HG02642 (cell line): ENCODE results near the gene DLG1.
"Not testable (repeated sequence)": the region's sequence is repeated elsewhere in the genome, so short reads cannot be mapped to it uniquely, and the experiment has no call there.

Source experiments
- ATAC-seq: cut with Tn5 transposase; IDR thresholded peaks from one replicate; pipeline ENCODE4 v1.9.1; 2021; ENCODE audit warnings: mild to moderate bottlenecking; ENCODE audit not compliant: unreplicated experiment, poor library complexity

DLG1 gene

GRCh38 chr3:197040658-197041057 is 257.8 kb downstream of the DLG1 start:
- no peak for ATAC-seq

- no peak for ATAC-seq
Observed at GRCh38 chr3:197038679-197039462, 259.5 kb downstream of the DLG1 start.

GRCh38 chr3:197035577-197035976 is 262.8 kb downstream of the DLG1 start:
- ATAC-seq, result no peak

- not testable (repeated sequence) for ATAC-seq
Observed at GRCh38 chr3:197034778-197035177, 263.6 kb downstream of the DLG1 start.

GRCh38 chr3:197033764-197034163 is 264.6 kb downstream of the DLG1 start:
- ATAC-seq, result not testable (repeated sequence)

- ATAC-seq, result no peak
Observed at GRCh38 chr3:197031315-197032285, 266.8 kb downstream of the DLG1 start.

GRCh38 chr3:197030379-197031314 is 267.8 kb downstream of the DLG1 start:
- no peak for ATAC-seq

- ATAC-seq, result peak; percentile 78
Observed at GRCh38 chr3:197029511-197030167, 268.8 kb downstream of the DLG1 start, which contains the start of gene MELTF. Gene MELTF, minus strand, starts transcription at chr3:197029817. Its CDS starts 115 bp downstream, at chr3:197029702.

GRCh38 chr3:197028728-197029510 is 269.5 kb downstream of the DLG1 start:
- peak; percentile 35 for ATAC-seq

- no peak for ATAC-seq
Observed at GRCh38 chr3:197027896-197028727, 270.3 kb downstream of the DLG1 start.

GRCh38 chr3:197027151-197027895 is 271.1 kb downstream of the DLG1 start:
- no peak for ATAC-seq

- ATAC-seq, result no peak
Observed at GRCh38 chr3:197026481-197026866, 271.9 kb downstream of the DLG1 start.

- no peak for ATAC-seq
Observed at GRCh38 chr3:197025736-197026480, 272.5 kb downstream of the DLG1 start.

- no peak for ATAC-seq
Observed at GRCh38 chr3:197024881-197025735, 273.3 kb downstream of the DLG1 start.

- ATAC-seq, result no peak
Observed at GRCh38 chr3:197023998-197024651, 274.3 kb downstream of the DLG1 start.
